NCI-H748 (cell line): ENCODE results near the gene ITGAD.
"Not testable (repeated sequence)": the region's sequence is repeated elsewhere in the genome, so short reads cannot be mapped to it uniquely, and the experiment has no call there.

ENCODE experiments used
- DNase-seq: peaks from one replicate; lab custom pipeline; 2025; ENCODE audit not compliant: unreplicated experiment; lab: John Stamatoyannopoulos, UW

ITGAD gene

GRCh38 chr16:31429796-31430195 is 36.7 kb downstream of the ITGAD start:
- no peak for DNase-seq

- no peak for DNase-seq
These were observed 37.4 kb downstream of the ITGAD start for GRCh38 chr16:31430380-31431052.

GRCh38 chr16:31435341-31436220 is 42.4 kb downstream of the ITGAD start:
- DNase-seq: no peak

GRCh38 chr16:31436221-31437045 is 43.3 kb downstream of the ITGAD start:
- DNase-seq: no peak

- no peak for DNase-seq
These were observed 45.3 kb downstream of the ITGAD start for GRCh38 chr16:31438414-31438813.

- not testable (repeated sequence) for DNase-seq
These were observed 45.9 kb downstream of the ITGAD start for GRCh38 chr16:31439023-31439422.

GRCh38 chr16:31439519-31439918 is 46.4 kb downstream of the ITGAD start:
- DNase-seq: no peak

- DNase-seq: no peak
These were observed 47.5 kb downstream of the ITGAD start for GRCh38 chr16:31440516-31441184.

GRCh38 chr16:31441956-31442355 is 48.8 kb downstream of the ITGAD start:
- DNase-seq: no peak

- not testable (repeated sequence) for DNase-seq
These were observed 52.8 kb downstream of the ITGAD start for GRCh38 chr16:31445931-31446330.

GRCh38 chr16:31451201-31451600 is 58.1 kb downstream of the ITGAD start:
- no peak for DNase-seq

- DNase-seq: peak; percentile 43
These were observed 58.7 kb downstream of the ITGAD start for GRCh38 chr16:31451681-31452351.

- no peak for DNase-seq
These were observed 59.5 kb downstream of the ITGAD start for GRCh38 chr16:31452631-31453106.

GRCh38 chr16:31453255-31454204 is 60.4 kb downstream of the ITGAD start:
- DNase-seq: no peak

- no peak for DNase-seq
These were observed 62.6 kb downstream of the ITGAD start for GRCh38 chr16:31455601-31456314.

- no peak for DNase-seq
These were observed 63.8 kb downstream of the ITGAD start for GRCh38 chr16:31456988-31457360.

- peak; percentile 54 for DNase-seq
These were observed 65.1 kb downstream of the ITGAD start for GRCh38 chr16:31458073-31458843.
